Measurements from ENCODE around the gene CLDN9. TPM values are rescaled to one million over a fixed set of nuclear protein-coding genes. Genes with fewer than 3 reads are reported as not detected.

The CLDN9 gene
- total and polyA plus RNA-seq, 9 of the 15 experiments (the other 6 are each of a cell fraction or from before 2014, with no cell fraction given), result 0.12 to 0.44 (median 0.22) TPM; not detected in 4

GRCh38 chr16:2963723-2964474 is 48.8 kb upstream of the CLDN9 start, which contains the start of gene KREMEN2 (continued):
- TF ChIP-seq CHD7 (IDR thresholded peaks at IDR 0.05; ENCODE audit: low read depth, low read length) (no peak), HDAC2 (IDR thresholded peaks at IDR 0.05) (no peak; the same call in 1 of the 2 replicates), ZNF263 (CRISPR knock-in tag; IDR thresholded peaks at IDR 0.05; ENCODE audit: borderline replicate concordance) (peak; percentile 45; the same call in 1 of the 2 replicates), ESRRA (IDR thresholded peaks at IDR 0.05; ENCODE audit: borderline replicate concordance, low read depth) (no peak), BDP1 (IDR thresholded peaks at IDR 0.05; ENCODE audit: insufficient read depth, insufficient read length) (no peak), USF2 (CRISPR knock-in tag; IDR thresholded peaks at IDR 0.05) (peak; percentile 59; the same call in 1 of the 2 replicates), HMGXB4 (CRISPR knock-in tag; IDR thresholded peaks at IDR 0.05) (no peak), ARID3B (CRISPR knock-in tag; IDR thresholded peaks at IDR 0.05; ENCODE audit: borderline replicate concordance) (no peak), ZNF121 (CRISPR knock-in tag; conservative IDR thresholded peaks at IDR 0.05) (no peak), LCOR (CRISPR knock-in tag; IDR thresholded peaks at IDR 0.05) (peak; percentile 82; the same call in 1 of the 2 replicates), FOS (IDR thresholded peaks at IDR 0.05; ENCODE audit: extremely low read depth, insufficient read length) (no peak)
